Measurements from ENCODE around the gene SALL1. TPM values are rescaled to one million over a fixed set of nuclear protein-coding genes. Genes with fewer than 3 reads are reported as not detected.

Gene SALL1
- total RNA-seq, 1 experiment from 2014 or later = 101 TPM

DNA sequence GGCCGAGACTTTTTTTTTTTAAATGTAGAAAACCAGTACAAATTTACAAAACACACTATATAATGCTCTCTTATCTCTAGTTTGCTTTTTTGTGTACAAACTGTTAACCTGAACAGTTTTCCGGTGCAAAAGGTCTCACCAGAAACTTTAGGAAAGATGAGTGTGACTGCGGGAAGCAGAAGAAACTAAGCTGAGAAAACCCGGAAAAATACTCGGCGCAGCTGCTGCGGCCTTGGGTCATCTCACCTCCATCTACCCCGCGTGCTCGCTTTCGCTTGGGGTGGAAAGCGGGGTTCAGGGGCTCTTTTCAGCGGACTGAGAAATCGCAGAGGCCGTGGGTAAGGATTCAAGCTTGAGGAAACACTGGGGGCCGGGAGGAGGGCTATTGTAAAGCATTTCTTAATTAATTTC lies 1.8 kb downstream of the SALL1 start:
- H3K9me3 ChIP-seq (ENCODE audit: control insufficient read depth, low read depth, low read length) = no peaks in the 10 kb centered on the region
- no peak for DNase-seq
- H3K79me1 ChIP-seq (ENCODE audit: insufficient read depth, low read depth, low read length, poor library complexity, severe bottlenecking) = no peaks in the 10 kb centered on the region
- H2AK5ac ChIP-seq (ENCODE audit: insufficient read length, low read length) = no peak overlapping the region
- H3K4ac ChIP-seq (ENCODE audit: low read depth, low read length) = no peak overlapping the region
- no peak overlapping the region for H3T11ph ChIP-seq (ENCODE audit: low read length)
- peaks cover 9% of the 10 kb centered on the region for H3K4me1 ChIP-seq (ENCODE audit: insufficient read depth, low read length)
- H3K36me3 Mint-ChIP-seq (ENCODE audit: insufficient read depth in 1 of 3, low read depth in 3 of 3) = peaks cover 0 to 41% (median 17%) of the 10 kb centered on the region in 3 experiments; a peak in 5 of 7 replicates
- H3K27me3 ChIP-seq (ENCODE audit: insufficient read depth, low read length) = peaks cover 6% of the 10 kb centered on the region; the same call in 1 of the 2 replicates
- H2BK20ac ChIP-seq (ENCODE audit: low read depth, low read length, poor library complexity, severe bottlenecking) = no peak overlapping the region
- H3K4me1 Mint-ChIP-seq = peaks cover 58 to 59% of the 10 kb centered on the region in 2 experiments
- H2BK120ac ChIP-seq (ENCODE audit: low read depth, low read length, poor library complexity, severe bottlenecking) = no peak overlapping the region
- peak overlapping the region; percentile 91 to 96 for H3K4me3 Mint-ChIP-seq
- peak overlapping the region; percentile 85 for H3K9ac ChIP-seq (ENCODE audit: extremely low read depth, insufficient read length, low read length)
- H3K18ac ChIP-seq (ENCODE audit: insufficient read length, low read depth, low read length) = no peak overlapping the region
- no peak overlapping the region for H4K8ac ChIP-seq (replicated peaks; ENCODE audit: insufficient read length, low read depth, low read length)
- H3K27ac Mint-ChIP-seq = peak overlapping the region in 2 of 3 experiments; percentile 62 to 92; a peak in 5 of 7 replicates
- WGBS (ENCODE audit: extremely low coverage, insufficient read length, low lambda C conversion rate) = no CpG with 5 or more reads among the region's 16 CpGs
- H3K4me2 ChIP-seq (ENCODE audit: insufficient read depth, insufficient read length, low read length) = peak overlapping the region; percentile 93
- no peaks in the 10 kb centered on the region for H4K20me1 ChIP-seq (ENCODE audit: control insufficient read depth, insufficient read depth, insufficient read length)
- H3K14ac ChIP-seq (ENCODE audit: insufficient read depth, low read length) = peak overlapping the region; percentile 72; the same call in 1 of the 2 replicates
- TF ChIP-seq, protein P1, sequence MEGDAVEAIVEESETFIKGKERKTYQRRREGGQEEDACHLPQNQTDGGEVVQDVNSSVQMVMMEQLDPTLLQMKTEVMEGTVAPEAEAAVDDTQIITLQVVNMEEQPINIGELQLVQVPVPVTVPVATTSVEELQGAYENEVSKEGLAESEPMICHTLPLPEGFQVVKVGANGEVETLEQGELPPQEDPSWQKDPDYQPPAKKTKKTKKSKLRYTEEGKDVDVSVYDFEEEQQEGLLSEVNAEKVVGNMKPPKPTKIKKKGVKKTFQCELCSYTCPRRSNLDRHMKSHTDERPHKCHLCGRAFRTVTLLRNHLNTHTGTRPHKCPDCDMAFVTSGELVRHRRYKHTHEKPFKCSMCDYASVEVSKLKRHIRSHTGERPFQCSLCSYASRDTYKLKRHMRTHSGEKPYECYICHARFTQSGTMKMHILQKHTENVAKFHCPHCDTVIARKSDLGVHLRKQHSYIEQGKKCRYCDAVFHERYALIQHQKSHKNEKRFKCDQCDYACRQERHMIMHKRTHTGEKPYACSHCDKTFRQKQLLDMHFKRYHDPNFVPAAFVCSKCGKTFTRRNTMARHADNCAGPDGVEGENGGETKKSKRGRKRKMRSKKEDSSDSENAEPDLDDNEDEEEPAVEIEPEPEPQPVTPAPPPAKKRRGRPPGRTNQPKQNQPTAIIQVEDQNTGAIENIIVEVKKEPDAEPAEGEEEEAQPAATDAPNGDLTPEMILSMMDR (conservative IDR thresholded peaks at IDR 0.05) = no peak
- no peak overlapping the region for H2BK5ac ChIP-seq (ENCODE audit: insufficient read length, low read length)
- H4K5ac ChIP-seq (ENCODE audit: insufficient read length, low read depth, low read length) = no peak overlapping the region
- H3K27ac ChIP-seq (ENCODE audit: insufficient read length, low read depth, low read length) = no peak overlapping the region
- H3K56ac ChIP-seq (ENCODE audit: insufficient read length, low read depth, low read length) = no peak overlapping the region
- no peak overlapping the region for H4K91ac ChIP-seq (ENCODE audit: insufficient read length, low read depth, low read length)
- no peak overlapping the region for H2BK15ac ChIP-seq (ENCODE audit: low read depth, low read length)
- H3K9me3 Mint-ChIP-seq = no peaks in the 10 kb centered on the region; a peak in 1 of 5 replicates
- H3K79me2 ChIP-seq (ENCODE audit: insufficient read depth, low read length) = peaks cover 27% of the 10 kb centered on the region; the same call in 1 of the 2 replicates
- no peak overlapping the region for H2BK12ac ChIP-seq (ENCODE audit: insufficient read length, low read depth, low read length)
- peaks cover 17% of the 10 kb centered on the region for H3K27me3 Mint-ChIP-seq (ENCODE audit: low read depth)
- peaks cover 33% of the 10 kb centered on the region for H3K23me2 ChIP-seq (ENCODE audit: insufficient read length, low read depth, low read length, poor library complexity, severe bottlenecking)
- H2AFZ ChIP-seq (ENCODE audit: low read length) = no peak overlapping the region
- H3K23ac ChIP-seq (ENCODE audit: insufficient read length, low read depth, low read length) = no peak overlapping the region
